ENCODE measurements around the gene FARSB. TPM values are rescaled to one million over a fixed set of nuclear protein-coding genes. Genes with fewer than 3 reads are reported as not detected.

The FARSB gene
- total RNA-seq, 1 donor from 2014 or later = 20.0 TPM

DNA sequence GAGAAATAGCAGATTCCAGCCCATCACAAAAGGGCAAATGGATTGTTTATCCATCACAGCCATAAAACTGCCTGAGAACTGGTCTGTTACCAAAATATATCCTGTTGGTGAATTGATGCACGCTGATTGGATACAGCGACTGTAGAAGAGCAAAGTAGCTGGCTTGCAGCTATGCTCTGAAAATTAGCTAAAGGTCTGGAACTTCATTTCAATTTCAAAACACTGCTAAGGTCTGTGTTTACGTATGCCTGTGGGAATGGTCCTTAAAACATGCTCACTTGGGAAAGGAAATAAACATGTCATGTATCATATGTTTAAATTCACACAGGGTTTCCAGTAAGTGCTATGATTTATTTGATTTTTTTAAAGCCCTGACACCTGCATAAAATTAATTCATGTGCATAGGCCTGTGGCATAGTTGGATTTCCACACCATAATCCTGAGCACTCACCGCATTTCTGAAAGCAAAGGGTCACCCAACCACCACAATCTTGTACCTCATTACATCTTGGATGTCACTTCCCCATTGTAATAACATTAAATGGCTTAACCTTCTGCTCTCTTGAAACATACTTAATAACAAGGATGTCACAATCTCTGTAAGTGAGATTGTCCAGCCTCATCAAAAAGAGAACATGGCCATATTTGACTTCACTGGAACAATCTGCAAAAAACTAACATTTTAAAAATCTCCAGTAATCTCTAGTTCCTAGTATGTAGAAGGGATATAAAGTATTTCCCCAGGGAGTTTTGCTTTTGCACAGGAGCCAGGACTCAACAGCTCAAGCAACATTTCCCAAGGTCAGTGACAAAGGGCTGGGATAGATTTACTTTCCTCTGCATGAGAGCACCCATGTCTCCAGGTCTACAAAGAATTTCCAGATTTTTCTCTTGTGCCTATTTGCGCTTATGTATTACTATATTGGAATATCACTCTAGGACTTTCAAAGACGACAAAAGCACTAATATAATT, 109.8 kb downstream of the FARSB start:
- no peak for DNase-seq (ENCODE audit: low read depth)
- TF ChIP-seq, protein P1, sequence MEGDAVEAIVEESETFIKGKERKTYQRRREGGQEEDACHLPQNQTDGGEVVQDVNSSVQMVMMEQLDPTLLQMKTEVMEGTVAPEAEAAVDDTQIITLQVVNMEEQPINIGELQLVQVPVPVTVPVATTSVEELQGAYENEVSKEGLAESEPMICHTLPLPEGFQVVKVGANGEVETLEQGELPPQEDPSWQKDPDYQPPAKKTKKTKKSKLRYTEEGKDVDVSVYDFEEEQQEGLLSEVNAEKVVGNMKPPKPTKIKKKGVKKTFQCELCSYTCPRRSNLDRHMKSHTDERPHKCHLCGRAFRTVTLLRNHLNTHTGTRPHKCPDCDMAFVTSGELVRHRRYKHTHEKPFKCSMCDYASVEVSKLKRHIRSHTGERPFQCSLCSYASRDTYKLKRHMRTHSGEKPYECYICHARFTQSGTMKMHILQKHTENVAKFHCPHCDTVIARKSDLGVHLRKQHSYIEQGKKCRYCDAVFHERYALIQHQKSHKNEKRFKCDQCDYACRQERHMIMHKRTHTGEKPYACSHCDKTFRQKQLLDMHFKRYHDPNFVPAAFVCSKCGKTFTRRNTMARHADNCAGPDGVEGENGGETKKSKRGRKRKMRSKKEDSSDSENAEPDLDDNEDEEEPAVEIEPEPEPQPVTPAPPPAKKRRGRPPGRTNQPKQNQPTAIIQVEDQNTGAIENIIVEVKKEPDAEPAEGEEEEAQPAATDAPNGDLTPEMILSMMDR (IDR thresholded peaks at IDR 0.05; ENCODE audit: insufficient read depth, low read length, poor library complexity, severe bottlenecking) = no peak
- no peaks in the 10 kb centered on the region for H3K36me3 ChIP-seq (ENCODE audit: control insufficient read depth, insufficient read depth, low read length)
- no peak overlapping the region for H3K4me3 ChIP-seq (ENCODE audit: low read depth, low read length)
- H3K27me3 ChIP-seq (ENCODE audit: control insufficient read depth, insufficient read depth, low read length) = no peaks in the 10 kb centered on the region

DNA sequence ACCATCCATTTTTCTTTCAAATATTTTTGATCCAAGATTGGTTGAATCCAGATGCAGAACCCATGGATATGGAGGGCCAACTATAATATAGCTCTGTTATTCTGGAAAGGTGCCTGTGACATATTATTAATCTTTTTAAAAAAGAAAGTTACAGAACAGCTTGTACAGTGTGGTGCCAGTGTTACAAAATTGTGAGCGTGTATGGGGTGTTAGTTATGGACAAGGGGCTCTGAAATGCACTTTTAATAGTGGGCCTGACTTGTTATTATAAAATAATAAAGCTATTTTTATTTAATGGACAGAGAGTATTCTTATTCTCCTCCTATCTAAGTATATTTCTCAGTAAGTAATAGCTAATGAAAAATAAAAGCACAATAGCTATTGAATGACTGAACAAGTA, 111.2 kb downstream of the FARSB start:
- no peak overlapping the region for H3K4me3 ChIP-seq (ENCODE audit: low read depth, low read length)
- TF ChIP-seq, protein P1 (IDR thresholded peaks at IDR 0.05; ENCODE audit: insufficient read depth, low read length, poor library complexity, severe bottlenecking) = no peak
- H3K36me3 ChIP-seq (ENCODE audit: control insufficient read depth, insufficient read depth, low read length) = no peaks in the 10 kb centered on the region
- DNase-seq (ENCODE audit: low read depth) = no peak
- no peaks in the 10 kb centered on the region for H3K27me3 ChIP-seq (ENCODE audit: control insufficient read depth, insufficient read depth, low read length)

DNA sequence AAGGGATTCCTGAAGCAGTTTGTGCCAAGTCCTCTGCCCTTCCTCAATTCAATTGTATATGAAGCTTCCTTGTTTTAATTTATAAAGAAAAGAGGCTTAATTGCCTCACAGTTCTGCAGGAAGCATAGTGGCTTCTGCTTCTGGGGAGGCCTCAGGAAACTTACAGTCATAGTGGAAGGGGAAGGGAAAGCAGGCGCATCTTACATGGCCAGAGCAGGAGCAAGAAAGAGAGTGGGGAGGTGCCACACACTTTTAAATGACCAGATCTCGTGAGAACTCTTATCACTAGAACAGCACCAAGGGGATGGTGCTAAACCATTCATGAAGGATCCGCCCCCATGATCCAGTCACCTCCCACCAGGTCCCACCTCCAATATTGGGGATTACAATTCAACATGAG, 117.4 kb downstream of the FARSB start:
- Histone ChIP-seq H3K4me3 (ENCODE audit: low read depth, low read length) (no peak overlapping the region), H3K27me3 (ENCODE audit: control insufficient read depth, insufficient read depth, low read length) (no peaks in the 10 kb centered on the region), H3K36me3 (ENCODE audit: control insufficient read depth, insufficient read depth, low read length) (no peaks in the 10 kb centered on the region)
- TF ChIP-seq, protein P1 (IDR thresholded peaks at IDR 0.05; ENCODE audit: insufficient read depth, low read length, poor library complexity, severe bottlenecking) = no peak
- no peak for DNase-seq (ENCODE audit: low read depth)

DNA sequence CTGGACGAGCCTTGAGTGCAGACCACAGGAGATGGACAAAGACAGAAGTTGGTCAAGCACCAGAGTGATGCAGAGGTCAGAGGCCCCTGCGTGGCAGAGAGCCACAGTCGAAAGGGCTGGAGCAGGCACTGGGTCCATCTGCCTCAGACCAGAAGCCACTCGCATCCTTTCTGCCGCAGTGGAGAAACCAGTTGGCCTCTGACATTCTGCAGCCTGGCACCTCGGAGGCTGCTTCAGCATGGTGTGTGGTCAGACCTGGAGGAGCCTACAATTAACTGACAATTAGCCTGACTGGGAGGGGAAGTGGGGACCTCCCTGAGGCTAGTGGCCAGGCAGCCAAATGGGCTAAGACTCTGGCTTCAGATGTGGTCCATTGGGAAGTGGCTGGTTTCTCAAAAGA, 120.4 kb downstream of the FARSB start:
- TF ChIP-seq, protein P1 (IDR thresholded peaks at IDR 0.05; ENCODE audit: insufficient read depth, low read length, poor library complexity, severe bottlenecking) = no peak
- no peak for DNase-seq (ENCODE audit: low read depth)
- Histone ChIP-seq H3K4me3 (ENCODE audit: low read depth, low read length) (no peak overlapping the region), H3K27me3 (ENCODE audit: control insufficient read depth, insufficient read depth, low read length) (no peaks in the 10 kb centered on the region), H3K36me3 (ENCODE audit: control insufficient read depth, insufficient read depth, low read length) (no peaks in the 10 kb centered on the region)

DNA sequence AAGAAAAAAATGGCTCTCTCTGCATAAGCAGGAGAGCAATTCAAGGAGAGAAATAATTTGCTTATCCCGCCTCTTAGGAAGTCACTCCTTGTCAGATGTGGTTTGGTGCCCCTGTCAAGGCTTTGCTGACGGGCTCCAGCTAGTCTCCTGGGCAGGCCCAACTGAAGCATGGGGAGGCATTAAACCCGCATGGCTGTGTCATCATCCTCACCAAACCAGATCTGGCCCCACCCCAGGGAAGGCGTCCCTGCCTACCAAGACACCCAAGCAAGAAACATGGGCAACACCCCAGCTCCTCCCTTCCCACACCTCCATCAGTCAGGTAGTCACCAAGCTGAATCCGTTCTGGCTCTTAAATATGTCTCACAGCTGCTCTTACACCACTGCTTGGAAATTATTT, 123.6 kb downstream of the FARSB start:
- no peaks in the 10 kb centered on the region for H3K36me3 ChIP-seq (ENCODE audit: control insufficient read depth, insufficient read depth, low read length)
- no peak overlapping the region for H3K4me3 ChIP-seq (ENCODE audit: low read depth, low read length)
- TF ChIP-seq, protein P1 (IDR thresholded peaks at IDR 0.05; ENCODE audit: insufficient read depth, low read length, poor library complexity, severe bottlenecking) = no peak
- no peak for DNase-seq (ENCODE audit: low read depth)
- H3K27me3 ChIP-seq (ENCODE audit: control insufficient read depth, insufficient read depth, low read length) = no peaks in the 10 kb centered on the region

Measured in kidney epithelial cell (primary cell).